Stimulated activated naive CD8-positive, alpha-beta T cell treated with anti-CD3 and anti-CD28 coated beads, Interleukin-15, amount 100 ng/mL, for 72 hours (primary cell): ENCODE results near the gene DCLK2.

Experiments
- ATAC-seq: fragments of 150-1000 bp; cut with Tn5 transposase; 2 replicates; pipeline ENCODE4 v1.10.0; 2021; ENCODE audit warnings: mild to moderate bottlenecking, moderate library complexity
- DNase-seq, 2 donors: peaks; one replicate each; pipeline ENCODE4 v3.0.0; 2021 to 2022
- H3K27ac Mint-ChIP-seq, 2 donors: one replicate each; pipeline ENCODE4 v1.8.0; 2022; ENCODE audit warnings: mild to moderate bottlenecking in 2 of 2, mixed read lengths in 2 of 2, moderate library complexity in 2 of 2
- H3K27me3 Mint-ChIP-seq: one replicate; pipeline ENCODE4 v1.8.0; 2022; ENCODE audit warnings: mixed read lengths
- H3K4me1 Mint-ChIP-seq: one replicate; pipeline ENCODE4 v1.8.0; 2022; ENCODE audit warnings: mild to moderate bottlenecking, mixed read lengths
- H3K4me3 Mint-ChIP-seq, 2 donors: one replicate each; pipeline ENCODE4 v1.8.0; 2022; ENCODE audit warnings: mild to moderate bottlenecking in 2 of 2, mixed read lengths in 2 of 2, moderate library complexity in 1 of 2
- H3K9me3 Mint-ChIP-seq, 2 donors: one replicate each; pipeline ENCODE4 v1.8.0; 2022; ENCODE audit warnings: mixed read lengths in 2 of 2

DCLK2 gene

DNA sequence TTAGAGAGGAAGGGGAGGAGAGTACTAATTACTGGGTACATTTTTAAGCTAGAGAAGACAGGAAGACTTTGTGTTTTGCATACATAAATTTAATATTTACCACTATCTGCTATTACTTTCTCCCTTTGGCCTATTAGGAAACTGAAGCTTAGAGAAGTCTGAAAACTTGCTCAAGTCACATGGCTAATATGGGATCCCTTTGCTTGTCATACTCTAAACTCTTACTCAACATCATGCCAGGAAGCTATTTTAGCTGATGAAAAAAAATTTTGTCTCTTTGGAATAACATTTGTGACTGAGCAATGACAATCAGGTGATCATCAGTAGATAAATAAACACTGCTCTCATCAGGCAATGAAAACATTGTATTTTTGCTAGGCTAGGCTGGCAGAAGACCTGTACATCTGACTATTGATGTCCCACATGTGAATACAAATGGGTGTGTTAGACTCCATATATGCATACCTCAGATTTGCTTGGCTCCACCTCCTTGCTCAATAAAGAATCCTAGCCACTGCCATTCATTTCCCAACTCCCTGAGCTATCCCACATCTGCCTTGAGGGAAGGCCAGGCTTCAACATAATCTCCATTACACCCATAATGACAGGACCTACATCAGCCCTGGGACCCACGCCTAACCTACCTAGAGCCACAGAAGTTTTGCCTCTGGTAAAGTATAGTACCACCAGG lies 17.0 kb upstream of the DCLK2 start:
- H3K9me3 Mint-ChIP-seq: peaks cover 0 to 3% of the 10 kb centered on the region in 2 donors
- H3K4me1 Mint-ChIP-seq: no peaks in the 10 kb centered on the region
- no peak overlapping the region for H3K27ac Mint-ChIP-seq
- peaks cover 6% of the 10 kb centered on the region for H3K27me3 Mint-ChIP-seq
- no peak for DNase-seq
- ATAC-seq: no peak
- no peak overlapping the region for H3K4me3 Mint-ChIP-seq

DNA sequence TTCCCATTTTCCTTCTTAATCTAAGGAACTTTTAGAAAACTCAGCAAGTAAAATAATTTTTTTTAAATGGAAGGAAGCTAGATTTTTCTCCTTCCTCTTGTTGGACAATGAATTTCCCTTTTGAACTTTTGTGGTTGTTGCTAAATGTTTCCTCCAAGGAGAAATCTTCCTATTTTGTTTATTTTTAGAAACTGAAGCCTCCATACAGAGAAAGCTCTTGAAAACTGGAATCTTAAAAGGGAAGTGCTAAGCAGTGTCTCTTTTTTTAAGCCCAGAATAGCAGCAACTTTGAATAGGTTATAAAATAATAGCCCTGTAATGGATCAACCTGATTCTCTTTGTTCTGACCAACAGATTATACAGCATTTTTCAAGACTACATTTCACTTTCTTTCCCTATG lies 15.1 kb upstream of the DCLK2 start:
- Mint-ChIP-seq H3K4me3 (no peak overlapping the region), H3K4me1 (no peaks in the 10 kb centered on the region), H3K27me3 (peaks cover 24% of the 10 kb centered on the region), H3K9me3 (peaks cover 3 to 9% of the 10 kb centered on the region in 2 donors), H3K27ac (no peak overlapping the region)
- DNase-seq (no peak), ATAC-seq (no peak)

DNA sequence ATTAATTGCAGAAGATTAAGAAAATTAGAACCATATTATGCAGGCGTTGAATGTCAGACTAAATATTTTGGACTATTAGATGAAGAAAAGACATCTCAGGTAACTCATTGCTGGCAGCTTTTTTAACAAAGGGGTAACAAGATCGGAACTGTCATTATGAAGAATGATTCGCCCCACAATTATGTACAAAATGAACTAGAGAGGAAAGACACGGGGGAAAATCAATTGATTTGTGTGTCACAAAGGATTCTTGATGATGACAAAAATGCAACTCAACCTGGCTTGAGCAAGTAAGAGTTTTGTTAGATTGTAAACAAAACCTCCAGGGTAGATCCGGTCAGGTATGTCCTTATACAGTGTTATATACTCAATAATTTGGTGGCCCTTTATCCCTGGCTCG lies 12.5 kb upstream of the DCLK2 start:
- peaks cover 2 to 12% of the 10 kb centered on the region in 2 donors for H3K9me3 Mint-ChIP-seq
- peaks cover 29% of the 10 kb centered on the region for H3K27me3 Mint-ChIP-seq
- no peak for DNase-seq
- ATAC-seq: no peak
- no peaks in the 10 kb centered on the region for H3K4me1 Mint-ChIP-seq
- no peak overlapping the region for H3K27ac Mint-ChIP-seq
- H3K4me3 Mint-ChIP-seq: no peak overlapping the region

DNA sequence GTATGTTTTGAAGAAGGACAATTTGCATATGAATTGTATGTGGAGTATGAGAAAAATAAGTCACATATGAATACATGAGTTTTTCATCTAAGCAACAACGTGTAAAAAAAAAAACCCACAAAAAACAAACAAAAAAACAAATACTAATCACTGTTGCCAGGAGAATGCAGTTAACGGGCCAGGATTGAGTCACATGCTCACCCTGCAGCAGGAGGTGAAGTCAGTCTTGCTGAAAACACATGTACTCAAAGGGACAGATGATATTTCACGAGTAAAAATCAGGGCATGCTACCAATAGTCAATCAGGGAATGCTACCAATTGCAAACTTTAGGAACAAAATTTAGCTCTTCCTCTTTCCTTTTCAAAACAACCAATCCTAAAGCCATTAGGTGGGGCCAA lies 10.4 kb upstream of the DCLK2 start:
- Mint-ChIP-seq H3K27me3 (peaks cover 29% of the 10 kb centered on the region), H3K4me3 (no peak overlapping the region)
- no peak for DNase-seq

DNA sequence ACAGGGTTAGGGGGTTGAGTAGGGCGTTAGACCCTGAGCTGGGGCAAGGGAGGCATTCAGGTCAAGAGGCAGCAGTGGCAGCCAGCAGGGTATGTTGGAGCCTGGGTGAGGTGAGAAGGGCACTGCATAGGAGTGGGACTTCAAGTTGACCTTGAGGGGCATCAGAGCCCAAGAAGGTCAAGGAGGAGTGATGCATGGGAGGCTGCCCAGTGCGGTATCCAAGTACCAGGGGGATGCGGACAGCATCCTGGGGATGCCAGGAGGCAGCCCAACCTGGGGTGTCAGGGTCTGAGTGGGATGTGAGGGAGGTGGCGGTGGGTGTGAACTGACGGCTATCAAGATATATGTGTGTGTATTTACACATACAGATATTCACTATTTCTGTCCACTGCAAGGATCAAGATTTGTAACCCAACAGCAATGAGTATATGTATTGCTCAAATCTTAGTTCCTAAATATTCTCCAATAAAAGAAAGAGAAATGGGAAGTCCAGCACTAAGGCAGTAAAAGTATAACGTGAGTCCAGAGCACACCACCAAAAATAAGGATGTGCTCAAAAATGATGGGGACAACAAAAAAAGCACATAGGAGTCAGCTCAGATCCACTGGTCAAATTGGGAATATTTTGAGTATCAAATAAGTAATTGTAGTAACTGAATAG lies 9.8 kb upstream of the DCLK2 start:
- DNase-seq (no peak), ATAC-seq (no peak)
- H3K4me1 Mint-ChIP-seq: no peaks in the 10 kb centered on the region
- H3K27me3 Mint-ChIP-seq: peaks cover 29% of the 10 kb centered on the region
- H3K4me3 Mint-ChIP-seq: no peak overlapping the region
- peaks cover 0 to 12% of the 10 kb centered on the region in 2 donors for H3K9me3 Mint-ChIP-seq
- H3K27ac Mint-ChIP-seq: peak overlapping the region in 1 of 2 donors; percentile 30

More for the DNA sequence above, 10.4 kb upstream of the DCLK2 start:
- no peaks in the 10 kb centered on the region for H3K4me1 Mint-ChIP-seq
- ATAC-seq: no peak
- peaks cover 0 to 12% of the 10 kb centered on the region in 2 donors for H3K9me3 Mint-ChIP-seq
- peak overlapping the region in 1 of 2 donors; percentile 30 for H3K27ac Mint-ChIP-seq

DNA sequence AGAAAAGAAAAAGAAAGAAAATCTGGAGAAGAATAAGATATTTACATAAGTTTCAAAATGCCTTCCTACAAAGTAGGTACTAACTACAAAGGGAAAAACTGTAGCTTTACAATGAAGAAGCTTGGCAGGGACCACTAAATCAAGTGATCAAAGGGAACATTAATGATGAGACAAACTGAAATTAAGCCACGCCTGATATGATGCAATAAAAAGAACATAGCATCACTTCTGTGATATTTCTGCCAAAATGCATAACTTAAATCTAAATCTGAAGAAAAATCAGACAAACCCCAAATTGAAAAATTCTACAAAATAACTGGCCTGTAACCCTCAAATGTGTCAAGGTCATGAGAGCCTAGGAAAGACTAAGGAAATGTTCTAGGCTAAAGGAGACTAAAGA lies 8.9 kb upstream of the DCLK2 start:
- H3K4me1 Mint-ChIP-seq: no peaks in the 10 kb centered on the region
- peaks cover 0 to 12% of the 10 kb centered on the region in 2 donors for H3K9me3 Mint-ChIP-seq
- no peak overlapping the region for H3K27ac Mint-ChIP-seq
- ATAC-seq (no peak), DNase-seq (no peak)
- H3K27me3 Mint-ChIP-seq: peaks cover 29% of the 10 kb centered on the region
- H3K4me3 Mint-ChIP-seq: no peak overlapping the region

DNA sequence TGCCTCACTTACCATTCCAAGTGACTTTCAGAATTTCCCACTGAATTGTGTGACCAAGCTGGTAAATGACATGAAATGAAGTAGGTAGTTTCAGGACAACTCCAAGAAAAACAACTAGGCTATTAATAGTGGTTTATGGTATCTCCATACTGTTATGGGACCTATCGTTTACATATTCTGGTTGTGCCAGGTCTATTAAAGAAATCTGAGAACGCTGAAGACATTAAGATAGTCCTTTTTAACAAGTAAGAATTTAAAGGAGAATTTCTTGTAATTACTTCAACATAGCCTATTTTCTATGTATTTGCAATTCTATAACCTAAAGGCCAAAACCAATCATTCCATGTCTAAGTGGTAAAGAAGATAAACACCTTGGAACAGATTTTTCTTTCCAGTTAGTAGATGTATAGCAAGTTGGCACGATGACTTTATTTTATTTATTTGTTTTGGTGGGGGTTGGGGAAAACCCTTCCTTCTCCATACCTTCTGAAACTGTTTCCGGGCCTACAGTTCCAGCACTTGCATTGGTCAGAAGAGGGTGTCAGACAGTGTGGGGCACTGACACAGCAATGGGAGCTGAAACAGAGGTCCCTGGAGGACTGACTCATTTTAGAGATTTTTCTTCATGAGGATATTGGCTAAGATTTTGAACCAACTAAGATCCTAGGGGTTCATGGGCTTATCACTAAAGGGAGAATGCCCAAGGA lies 7.6 kb upstream of the DCLK2 start:
- DNase-seq (no peak), ATAC-seq (no peak)
- Mint-ChIP-seq H3K4me1 (no peaks in the 10 kb centered on the region), H3K27me3 (peaks cover 36% of the 10 kb centered on the region), H3K27ac (no peak overlapping the region), H3K9me3 (peaks cover 0 to 12% of the 10 kb centered on the region in 2 donors), H3K4me3 (no peak overlapping the region)

DNA sequence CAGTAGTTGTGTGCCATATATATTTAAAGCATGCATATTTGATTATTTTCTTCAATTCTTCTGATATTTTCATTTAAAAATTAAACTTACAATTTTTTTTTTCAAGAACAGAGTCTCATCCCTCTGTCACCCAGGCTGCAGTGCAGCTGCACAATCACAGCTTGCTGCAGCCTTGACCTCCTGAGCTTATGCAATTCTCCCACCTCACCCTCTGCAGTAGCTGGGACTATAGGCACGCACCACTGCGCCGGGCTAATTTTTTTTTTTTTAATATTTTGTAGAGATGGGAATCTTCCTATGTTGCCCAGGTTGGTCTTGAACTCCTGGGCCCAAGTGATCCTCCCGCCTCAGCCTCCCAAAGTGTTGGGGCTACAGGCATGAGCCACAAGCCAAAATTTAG lies 5.8 kb upstream of the DCLK2 start:
- no peak overlapping the region for H3K27ac Mint-ChIP-seq
- no peak overlapping the region for H3K4me3 Mint-ChIP-seq

DNA sequence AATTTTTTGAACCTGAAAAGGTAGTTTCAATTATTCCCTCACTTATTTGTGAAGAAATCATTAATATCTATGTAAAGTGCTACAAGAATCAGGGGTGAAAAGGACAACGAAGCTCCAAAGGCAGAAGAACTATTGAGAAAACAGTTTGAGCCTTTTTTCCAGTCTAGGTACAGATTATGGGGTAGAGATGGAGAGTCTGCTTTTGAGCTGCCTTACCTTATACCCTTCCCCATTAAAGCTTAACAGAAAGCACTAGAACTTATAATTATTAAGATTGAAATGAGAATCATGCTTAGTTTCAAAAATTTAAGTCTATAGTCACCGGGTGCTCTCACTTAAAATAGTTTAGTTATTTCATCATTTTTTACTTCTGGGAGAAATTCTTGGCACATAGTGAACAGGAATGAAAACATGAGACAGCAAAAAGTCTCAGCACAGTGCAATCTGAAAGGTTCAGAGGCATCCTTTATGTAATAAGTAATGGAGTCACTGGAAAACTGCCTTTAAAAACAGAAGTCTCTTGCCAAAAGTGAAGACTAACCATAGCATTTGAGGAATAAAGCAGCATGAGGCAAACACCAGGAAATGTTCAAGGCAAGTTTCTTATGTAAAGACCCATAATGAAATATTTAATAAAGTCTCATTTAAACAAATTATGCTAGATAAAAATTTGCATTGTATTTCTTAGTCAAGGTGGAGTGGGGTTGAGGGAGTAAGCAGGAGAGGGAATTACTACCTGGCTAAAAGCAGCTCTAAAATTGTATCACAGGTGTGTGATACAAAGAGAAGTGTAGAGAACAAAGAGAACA lies 5.1 kb upstream of the DCLK2 start:
- no peak for ATAC-seq
- no peaks in the 10 kb centered on the region for H3K4me1 Mint-ChIP-seq
- H3K4me3 Mint-ChIP-seq: no peak overlapping the region
- H3K27me3 Mint-ChIP-seq: peaks cover 37% of the 10 kb centered on the region
- peaks cover 0 to 3% of the 10 kb centered on the region in 2 donors for H3K9me3 Mint-ChIP-seq
- DNase-seq: no peak
- no peak overlapping the region for H3K27ac Mint-ChIP-seq

More for the DNA sequence above, 5.8 kb upstream of the DCLK2 start:
- Mint-ChIP-seq H3K27me3 (peaks cover 38% of the 10 kb centered on the region), H3K9me3 (peaks cover 0 to 10% of the 10 kb centered on the region in 2 donors), H3K4me1 (no peaks in the 10 kb centered on the region)
- no peak for ATAC-seq
- no peak for DNase-seq

DNA sequence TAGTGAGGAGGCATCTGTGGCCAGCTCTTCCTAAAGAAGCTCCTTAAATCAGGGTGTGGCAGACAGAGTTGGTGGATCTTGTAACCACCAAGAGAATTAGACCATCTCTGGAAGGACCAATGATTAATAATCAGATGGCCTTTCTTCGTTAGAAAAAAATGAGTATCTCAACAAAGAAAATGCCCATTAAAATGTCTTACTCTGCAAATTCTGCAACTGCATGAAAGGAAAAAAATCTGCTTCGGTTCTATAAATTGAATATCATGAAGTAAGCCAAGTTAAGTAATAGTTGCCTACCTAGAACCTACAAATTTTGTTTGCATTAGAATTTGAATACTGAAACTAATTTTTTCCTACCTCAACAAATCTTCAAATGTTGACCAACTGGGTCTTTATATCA lies 4.2 kb upstream of the DCLK2 start:
- ATAC-seq: no peak
- Mint-ChIP-seq H3K27me3 (peaks cover 36% of the 10 kb centered on the region), H3K4me3 (no peak overlapping the region), H3K9me3 (no peaks in the 10 kb centered on the region), H3K27ac (no peak overlapping the region), H3K4me1 (peaks cover 3% of the 10 kb centered on the region)
- no peak for DNase-seq

DNA sequence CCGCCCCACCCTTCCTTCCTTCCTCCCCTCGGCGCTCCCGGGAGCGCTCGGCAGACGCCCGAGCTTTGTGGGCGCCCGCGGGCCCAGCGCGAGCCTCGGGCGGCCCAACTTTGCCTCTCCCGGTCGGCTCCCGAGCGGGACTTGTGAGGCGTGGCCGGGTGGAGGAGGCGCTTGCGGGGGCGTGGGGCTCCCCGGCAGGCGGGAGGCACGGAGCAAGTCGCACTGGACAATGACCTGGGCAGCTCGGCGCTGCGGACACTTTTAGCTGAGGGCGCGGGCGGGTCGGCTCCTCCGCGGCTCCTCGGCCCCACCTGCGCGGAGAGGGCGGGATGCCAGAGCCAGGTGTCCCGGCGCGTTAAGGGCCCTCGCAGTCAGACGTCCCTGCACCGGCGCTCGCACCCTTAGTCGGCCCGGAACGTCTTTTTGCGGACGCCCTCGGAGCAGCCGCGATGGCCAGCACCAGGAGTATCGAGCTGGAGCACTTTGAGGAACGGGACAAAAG lies 385 bp downstream of the DCLK2 start:
- no peaks in the 10 kb centered on the region for H3K9me3 Mint-ChIP-seq
- H3K4me3 Mint-ChIP-seq: peak overlapping the region; percentile 75 to 80
- no peak overlapping the region for H3K27ac Mint-ChIP-seq
- H3K27me3 Mint-ChIP-seq: peaks cover 55% of the 10 kb centered on the region
- DNase-seq (peak; percentile 7 to 14), ATAC-seq (peak; percentile 59)
- peaks cover 15% of the 10 kb centered on the region for H3K4me1 Mint-ChIP-seq

DNA sequence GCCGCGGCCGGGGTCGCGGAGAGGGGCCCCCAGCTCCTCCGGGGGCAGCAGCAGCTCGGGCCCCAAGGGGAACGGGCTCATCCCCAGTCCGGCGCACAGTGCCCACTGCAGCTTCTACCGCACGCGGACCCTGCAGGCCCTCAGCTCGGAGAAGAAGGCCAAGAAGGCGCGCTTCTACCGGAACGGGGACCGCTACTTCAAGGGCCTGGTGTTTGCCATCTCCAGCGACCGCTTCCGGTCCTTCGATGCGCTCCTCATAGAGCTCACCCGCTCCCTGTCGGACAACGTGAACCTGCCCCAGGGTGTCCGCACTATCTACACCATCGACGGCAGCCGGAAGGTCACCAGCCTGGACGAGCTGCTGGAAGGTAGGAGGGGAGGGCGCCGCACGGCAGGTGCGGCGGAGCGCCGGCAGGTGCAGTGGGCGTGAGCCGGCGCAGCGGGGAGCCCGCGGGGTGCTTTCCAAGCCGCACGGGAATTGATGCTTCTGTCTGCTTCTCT lies 886 bp downstream of the DCLK2 start:
- H3K4me1 Mint-ChIP-seq: peaks cover 15% of the 10 kb centered on the region
- H3K27ac Mint-ChIP-seq: no peak overlapping the region
- H3K9me3 Mint-ChIP-seq: no peaks in the 10 kb centered on the region
- DNase-seq: peak; percentile 34 to 39
- ATAC-seq: peak; percentile 78
- peak overlapping the region; percentile 75 to 80 for H3K4me3 Mint-ChIP-seq
- peaks cover 55% of the 10 kb centered on the region for H3K27me3 Mint-ChIP-seq

DNA sequence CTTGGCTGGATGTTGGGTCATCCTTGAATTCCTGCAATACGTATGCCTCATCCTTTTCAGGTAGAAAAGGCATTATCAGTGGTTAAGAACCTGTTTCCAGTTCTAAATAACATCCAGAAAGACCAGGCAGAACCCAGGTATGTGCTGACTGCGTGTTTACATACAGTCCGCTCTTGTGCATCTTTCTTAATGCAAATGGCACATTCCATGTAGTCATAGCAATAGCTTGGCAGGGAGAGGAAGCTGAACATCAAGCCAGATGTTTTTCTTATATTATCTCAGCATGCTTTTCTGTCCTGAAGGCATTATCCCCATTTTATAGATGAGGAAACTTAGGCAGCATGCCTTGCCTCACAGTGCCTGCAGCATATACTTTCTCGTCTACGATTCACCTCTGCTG lies 2.1 kb downstream of the DCLK2 start:
- Mint-ChIP-seq H3K9me3 (no peaks in the 10 kb centered on the region), H3K27ac (no peak overlapping the region), H3K27me3 (peaks cover 50% of the 10 kb centered on the region), H3K4me1 (peaks cover 15% of the 10 kb centered on the region), H3K4me3 (no peak overlapping the region)
- ATAC-seq: no peak
- DNase-seq: no peak

DNA sequence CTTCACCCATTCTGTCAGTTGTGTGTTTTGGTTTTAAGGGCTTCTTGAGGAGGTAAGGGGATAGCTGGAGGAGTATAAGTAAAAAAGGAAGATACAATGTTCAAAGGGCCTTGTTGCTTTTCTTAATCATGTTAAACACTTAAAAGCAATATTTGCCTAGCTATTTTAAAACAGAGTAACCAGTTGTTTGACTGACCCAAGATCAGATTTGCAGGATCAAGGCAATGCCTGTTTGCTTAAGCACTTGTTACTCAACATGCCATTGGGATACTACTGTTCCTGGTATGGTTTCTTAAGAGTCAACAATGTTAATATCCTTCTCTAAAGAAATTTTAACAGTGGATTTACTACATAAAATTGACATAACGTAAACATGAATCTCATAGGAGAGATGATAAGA lies 2.6 kb downstream of the DCLK2 start:
- ATAC-seq (no peak), DNase-seq (no peak)
- Mint-ChIP-seq H3K9me3 (peaks cover 0 to 3% of the 10 kb centered on the region in 2 donors), H3K4me3 (no peak overlapping the region), H3K4me1 (peaks cover 15% of the 10 kb centered on the region), H3K27me3 (peaks cover 45% of the 10 kb centered on the region), H3K27ac (no peak overlapping the region)

DNA sequence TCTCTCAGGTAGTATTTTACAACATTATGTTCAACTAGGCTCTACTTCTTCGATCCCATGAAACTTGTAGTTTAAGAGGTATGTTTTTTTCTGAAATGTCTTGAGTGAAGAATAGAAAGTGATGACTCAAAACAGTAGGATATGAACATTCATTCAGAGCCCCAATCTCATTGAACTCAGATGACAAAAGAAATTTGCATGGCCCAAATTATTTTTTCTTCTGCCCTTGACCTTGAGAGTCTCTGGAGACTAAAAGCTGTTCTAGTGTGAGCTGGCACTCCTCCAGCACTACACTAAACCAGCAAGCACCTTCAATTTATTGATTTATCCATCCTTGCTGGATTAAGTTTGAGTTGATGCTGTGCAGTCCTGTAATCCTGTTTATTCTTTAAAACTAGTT lies 4.0 kb downstream of the DCLK2 start:
- Mint-ChIP-seq H3K27me3 (peaks cover 31% of the 10 kb centered on the region), H3K4me1 (peaks cover 15% of the 10 kb centered on the region), H3K27ac (no peak overlapping the region), H3K9me3 (peaks cover 0 to 4% of the 10 kb centered on the region in 2 donors), H3K4me3 (no peak overlapping the region)
- ATAC-seq: peak; percentile 42
- no peak for DNase-seq
